PC-9 (cell line): ENCODE measurements around the gene KLHDC8B.

ENCODE experiments used
- CTCF ChIP-seq: fragments of 200-600 bp; sonication (generic); conservative IDR thresholded peaks from 2 replicates; pipeline ENCODE4 v1.6.1; 2017; ENCODE audit warnings: mixed run types, antibody characterized with exemption, mild to moderate bottlenecking, moderate library complexity
- EZH2 ChIP-seq: fragments of 200-600 bp; sonication (generic); IDR thresholded peaks from 2 replicates; pipeline ENCODE4 v1.8.0; 2017; ENCODE audit warnings: antibody characterized with exemption, low read depth

- TF ChIP-seq CTCF: no peak
- TF ChIP-seq EZH2: no peak
Measured at GRCh38 chr3:49222002-49222401, 50.6 kb downstream of the KLHDC8B start.
